Loucy (cell line): ENCODE results near the gene PAK4.

Experiments used
- CTCF ChIP-seq: fragments of 200-600 bp; sonication (generic); conservative IDR thresholded peaks from 2 replicates; pipeline ENCODE4 v1.5.1; 2014; ENCODE audit warnings: mild to moderate bottlenecking, antibody characterized with exemption, low read length
- EZH2phosphoT487 ChIP-seq: fragments of 200-600 bp; IDR thresholded peaks from 2 replicates; pipeline ENCODE4 v1.6.1; 2018; ENCODE audit warnings: antibody characterized with exemption, mild to moderate bottlenecking, moderate library complexity, borderline replicate concordance

GRCh38 chr19:39131255-39131755 lies 5.7 kb downstream of the PAK4 start:
- no peak for TF ChIP-seq CTCF
- no peak for TF ChIP-seq EZH2phosphoT487
